ENCODE data around the gene TBC1D14.

The TBC1D14 gene, protein sequence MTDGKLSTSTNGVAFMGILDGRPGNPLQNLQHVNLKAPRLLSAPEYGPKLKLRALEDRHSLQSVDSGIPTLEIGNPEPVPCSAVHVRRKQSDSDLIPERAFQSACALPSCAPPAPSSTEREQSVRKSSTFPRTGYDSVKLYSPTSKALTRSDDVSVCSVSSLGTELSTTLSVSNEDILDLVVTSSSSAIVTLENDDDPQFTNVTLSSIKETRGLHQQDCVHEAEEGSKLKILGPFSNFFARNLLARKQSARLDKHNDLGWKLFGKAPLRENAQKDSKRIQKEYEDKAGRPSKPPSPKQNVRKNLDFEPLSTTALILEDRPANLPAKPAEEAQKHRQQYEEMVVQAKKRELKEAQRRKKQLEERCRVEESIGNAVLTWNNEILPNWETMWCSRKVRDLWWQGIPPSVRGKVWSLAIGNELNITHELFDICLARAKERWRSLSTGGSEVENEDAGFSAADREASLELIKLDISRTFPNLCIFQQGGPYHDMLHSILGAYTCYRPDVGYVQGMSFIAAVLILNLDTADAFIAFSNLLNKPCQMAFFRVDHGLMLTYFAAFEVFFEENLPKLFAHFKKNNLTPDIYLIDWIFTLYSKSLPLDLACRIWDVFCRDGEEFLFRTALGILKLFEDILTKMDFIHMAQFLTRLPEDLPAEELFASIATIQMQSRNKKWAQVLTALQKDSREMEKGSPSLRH

DNA sequence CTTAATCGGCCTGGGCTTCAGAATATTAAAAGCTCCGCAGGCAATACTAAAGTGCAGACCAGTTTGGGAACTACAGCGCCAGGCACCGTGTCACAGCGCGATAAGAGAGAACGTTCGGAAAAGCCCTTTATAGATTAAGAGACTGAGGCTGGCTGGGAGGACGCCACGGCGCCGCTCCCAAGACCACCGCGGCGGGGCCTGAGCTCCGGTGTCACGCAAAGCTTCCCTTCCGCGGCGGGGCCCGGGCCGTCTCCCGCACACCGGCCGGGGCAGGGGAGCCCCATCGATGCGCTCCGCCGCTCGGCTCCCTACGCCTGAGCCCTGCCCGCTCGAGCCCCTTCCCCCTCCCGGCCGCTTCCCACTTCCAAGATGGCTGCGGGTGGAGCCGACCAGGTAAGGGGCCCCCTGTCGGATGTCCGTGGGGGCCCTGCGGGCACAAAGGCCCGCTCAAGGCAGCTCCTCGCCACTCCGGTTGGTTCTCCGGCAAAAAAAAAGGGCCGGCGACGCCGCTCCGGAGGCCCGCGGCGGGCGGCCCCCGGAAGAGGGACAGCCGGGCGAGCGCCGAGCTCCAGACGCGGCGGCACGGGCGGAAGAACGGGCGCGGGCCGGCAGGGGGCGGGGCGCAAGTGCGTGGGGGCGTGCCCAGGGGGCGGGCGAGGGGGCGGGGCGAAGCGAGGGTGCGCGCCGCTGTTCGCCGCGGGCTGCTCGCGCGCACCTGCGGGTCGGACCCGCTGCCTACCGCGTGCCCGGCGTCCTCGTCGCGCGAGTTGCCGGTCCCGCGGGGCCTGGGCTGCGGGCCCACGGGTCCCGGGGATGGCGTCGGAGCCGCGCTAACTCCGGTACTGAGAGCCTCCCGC is at the start of gene TBC1D14:
Gene TBC1D14, plus strand, starts transcription at position 714 of the 857 bp plus-strand sequence. CDS start 13,564 bp downstream, outside the sequence.
- peak; percentile 77 to 89 for DNase-seq

DNA sequence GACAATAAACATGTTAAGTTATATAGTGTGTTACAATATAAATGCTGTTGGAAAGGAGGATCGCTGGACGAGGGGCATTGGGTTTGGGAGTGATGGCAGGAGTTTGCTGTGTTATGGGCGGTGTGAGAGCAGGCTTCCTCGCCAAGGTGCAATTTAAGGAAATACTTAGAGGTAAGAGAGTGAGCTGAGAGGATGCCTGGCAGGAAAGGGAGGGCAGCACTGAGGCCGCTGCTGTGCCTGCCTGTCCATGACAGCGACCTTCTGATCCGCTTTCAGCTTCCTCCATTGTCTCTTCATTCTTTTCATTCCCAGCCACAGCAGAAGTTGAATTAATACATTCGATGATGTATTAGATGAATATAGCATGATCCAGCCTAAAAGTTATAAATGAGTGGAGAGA is 41.2 kb upstream of the TBC1D14 start:
- DNase-seq: no peak

DNA sequence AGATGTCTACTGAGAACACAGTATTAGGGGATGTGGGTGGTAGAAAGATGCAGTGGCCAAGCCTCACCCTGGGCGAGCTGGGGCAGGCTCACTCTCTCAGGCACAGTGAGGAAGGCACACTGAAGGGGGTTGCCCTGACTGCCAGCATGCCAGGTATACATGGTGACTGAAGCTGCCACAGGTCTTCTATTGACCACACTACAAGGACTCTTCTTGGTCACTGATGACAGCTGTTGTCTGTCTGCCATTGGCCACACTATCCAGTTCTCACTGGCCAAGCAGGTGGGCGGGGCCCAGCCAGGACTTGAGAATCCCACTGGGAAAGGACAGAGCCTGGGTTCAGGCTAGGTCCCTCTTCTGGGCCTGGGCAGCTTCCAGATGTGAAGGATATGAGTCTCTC is 39.7 kb upstream of the TBC1D14 start:
- DNase-seq: no peak

DNA sequence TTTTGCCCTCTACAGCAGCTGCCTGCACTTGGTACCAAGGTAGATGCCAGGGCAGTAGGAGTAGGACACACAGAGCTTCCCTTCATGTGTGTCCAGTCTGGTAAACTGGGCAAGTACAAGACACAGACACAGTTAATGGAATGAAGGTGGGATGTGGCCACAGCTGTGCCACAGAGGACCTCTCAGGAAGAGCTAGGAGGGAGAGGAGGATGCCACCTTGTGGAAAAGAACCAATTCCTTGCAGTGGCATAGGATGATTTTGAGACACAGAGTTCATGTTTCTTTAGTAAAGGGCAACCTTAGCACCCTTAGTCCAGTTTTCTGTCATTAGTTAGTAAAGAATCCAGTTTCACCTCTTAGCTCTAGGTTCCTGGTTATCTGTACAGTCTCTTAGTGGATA is 36.3 kb upstream of the TBC1D14 start:
- DNase-seq: no peak

DNA sequence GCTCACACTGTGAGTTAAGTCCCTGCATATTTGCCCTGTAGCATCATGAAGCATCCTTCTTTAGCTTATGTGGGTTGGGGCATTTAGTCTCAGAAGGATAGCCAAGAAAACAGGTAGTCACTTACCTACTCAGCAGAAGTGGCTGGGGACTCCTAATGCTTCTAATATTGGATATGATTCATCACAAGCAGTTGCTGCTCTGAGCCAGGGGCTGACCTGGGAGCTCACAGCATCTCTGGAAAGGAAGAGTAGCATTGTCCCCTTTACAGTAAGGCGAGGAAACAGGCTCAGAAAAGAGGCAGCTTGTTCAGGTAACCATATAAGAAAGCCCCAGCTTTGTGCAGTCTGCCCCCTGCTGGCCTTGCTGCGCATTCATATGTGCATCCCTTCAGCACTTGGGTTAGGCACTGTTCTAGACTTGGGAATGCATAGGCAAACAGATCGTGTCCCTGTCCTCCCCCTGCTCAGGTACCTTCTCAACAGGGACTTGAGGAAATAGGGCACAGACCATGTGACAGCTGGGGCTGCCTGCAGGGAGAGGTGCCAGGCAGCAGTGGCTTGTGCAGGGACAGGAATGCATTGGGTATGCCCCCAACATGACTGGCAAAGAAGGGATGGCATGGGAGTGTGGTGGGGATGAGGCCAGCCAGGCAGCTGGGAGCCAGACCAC is 35.7 kb upstream of the TBC1D14 start:
- DNase-seq: peak; percentile 76 to 77

DNA sequence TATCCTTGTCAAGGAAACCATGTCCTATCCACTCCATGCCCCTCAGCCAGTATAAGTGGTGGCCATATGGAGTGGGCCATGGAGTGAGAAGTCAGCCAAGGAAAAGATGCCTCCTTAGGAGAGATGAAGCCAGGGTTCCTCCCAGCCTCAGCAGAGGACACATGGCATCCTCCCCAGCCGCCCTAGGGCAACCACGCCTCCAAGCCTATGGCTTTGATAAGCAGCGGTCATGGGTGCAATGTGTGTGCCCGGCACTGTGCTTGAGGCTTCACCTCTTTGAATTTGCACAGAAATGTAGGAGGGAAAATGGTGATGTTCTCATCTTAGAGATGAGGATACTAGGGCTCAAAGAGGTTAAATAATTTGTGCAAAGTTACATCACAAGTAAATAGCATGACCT is 34.6 kb upstream of the TBC1D14 start:
- no peak for DNase-seq

DNA sequence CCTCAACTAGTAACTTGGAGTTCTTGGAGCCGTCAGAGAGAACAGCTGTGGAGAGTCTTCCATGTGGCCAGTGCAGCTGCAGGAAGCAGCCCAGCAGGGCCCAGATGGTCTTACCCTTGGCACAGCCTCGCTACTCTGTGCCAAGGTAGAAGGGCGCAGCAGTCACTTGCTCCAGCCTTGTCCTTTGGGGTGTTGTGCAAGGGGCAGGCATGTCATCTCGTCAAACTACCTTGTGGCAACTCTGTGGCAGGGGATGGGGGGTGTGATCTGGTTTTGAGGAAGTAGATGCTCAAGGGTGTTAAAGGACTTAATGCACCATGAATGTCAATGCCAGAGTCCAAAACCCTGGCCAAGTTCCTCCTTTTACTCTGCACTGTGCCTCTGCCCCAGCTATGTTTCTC is 34.2 kb upstream of the TBC1D14 start:
- DNase-seq: no peak

DNA sequence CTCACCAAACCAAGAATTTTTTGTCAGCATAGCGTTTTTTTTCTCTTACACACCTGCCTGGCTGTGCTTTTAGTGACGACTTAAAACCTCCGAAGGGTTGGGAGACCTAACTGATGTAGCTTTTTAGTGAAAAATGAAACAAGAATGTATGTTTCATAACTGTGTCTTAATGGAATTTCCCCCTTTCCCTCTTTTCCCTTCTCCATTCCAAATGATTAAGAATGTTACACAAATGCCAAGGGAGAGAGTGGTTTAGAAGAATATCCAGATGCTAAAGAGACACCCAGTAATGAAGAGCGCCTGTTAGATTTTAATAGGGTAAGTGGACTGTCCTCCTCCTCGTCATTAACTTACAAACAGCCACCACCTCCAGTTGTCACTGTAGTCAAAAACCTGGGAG is 33.2 kb upstream of the TBC1D14 start:
- no peak for DNase-seq

DNA sequence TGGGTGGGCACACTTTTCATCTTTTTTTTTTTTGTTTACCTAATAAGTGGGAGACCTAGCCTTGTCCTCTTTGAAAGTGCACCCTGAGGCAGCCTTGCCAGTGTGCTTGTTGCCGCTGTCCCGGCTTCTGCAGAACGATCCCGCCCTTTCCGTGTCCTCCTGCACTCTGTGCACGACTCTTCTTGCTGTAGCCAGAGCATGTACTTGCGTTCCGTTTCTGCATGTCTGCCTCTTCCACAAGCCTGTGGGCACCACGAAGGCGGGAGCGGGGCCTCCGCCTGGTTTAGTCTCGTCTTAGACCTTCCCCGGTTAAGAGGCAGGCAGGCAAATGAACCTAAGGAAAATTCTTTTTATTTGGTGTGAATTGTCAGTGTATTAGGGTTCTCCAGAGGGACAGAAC is 32.6 kb upstream of the TBC1D14 start:
- no peak for DNase-seq

DNA sequence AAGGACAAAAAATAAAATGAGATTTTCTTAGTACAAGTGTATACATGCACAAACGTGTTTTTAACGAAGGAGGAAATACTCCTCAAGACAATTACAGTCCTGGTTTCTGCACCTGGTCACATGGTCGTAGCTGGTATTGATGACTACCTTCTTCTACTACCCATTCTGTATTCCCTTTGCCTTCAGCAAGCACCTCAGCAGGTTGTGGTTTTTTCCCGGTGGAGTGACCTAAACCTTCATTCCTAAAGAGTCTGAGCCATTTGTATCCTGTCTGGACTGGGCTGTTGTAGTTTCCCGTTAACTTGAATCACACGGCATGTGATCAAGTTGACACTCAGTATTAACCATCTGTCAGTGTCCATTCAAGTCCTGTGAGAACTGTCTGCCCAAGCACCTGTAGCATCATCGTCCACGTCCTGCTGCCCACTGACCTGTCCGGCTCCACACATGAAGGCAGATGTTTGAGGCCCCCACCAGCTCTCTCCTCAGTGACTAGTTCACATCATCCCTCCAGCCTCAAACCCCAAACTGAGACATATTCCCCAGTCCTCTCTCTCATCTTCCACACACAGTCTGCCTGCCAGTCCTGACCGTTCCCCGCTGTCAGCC is 31.1 kb upstream of the TBC1D14 start:
- DNase-seq: no peak

DNA sequence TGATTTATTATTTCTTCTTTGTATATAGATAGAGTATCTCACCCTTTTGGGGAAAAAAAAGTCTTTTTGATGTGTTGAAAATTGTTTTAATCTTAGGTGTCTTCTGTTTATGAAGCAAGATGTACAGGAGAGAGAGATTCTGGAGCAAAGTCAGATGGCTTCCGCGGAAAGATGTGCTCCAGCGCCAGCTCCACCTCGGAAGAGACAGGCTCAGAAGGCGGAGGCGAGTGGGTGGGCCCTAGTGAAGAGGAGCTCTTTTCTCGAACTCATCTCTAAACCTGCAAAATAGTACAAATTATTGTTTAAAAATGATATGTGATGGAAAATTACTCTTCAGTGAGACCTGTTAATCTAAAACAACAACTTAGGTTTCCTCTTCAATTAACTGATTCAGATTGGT is 28.9 kb upstream of the TBC1D14 start:
- DNase-seq: no peak

DNA sequence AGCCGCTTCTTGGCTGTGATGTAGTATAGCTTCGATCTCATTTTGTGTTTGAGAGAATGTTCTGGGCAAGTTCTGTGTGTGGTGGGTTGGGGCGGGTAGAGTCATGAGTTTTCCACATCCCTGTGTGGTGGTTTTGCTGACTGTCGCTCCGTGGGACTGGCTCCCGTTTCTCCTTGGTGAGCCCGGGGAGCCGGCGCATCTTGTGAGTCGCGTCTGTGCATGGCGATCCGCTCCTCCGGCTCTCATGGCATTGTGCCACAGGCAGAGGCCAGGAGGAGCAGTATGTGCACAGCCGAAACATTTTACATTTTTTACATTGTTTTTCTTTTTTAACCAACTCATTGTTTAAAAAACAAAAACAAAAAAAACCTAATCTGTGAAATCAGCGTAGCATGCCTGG is 27.7 kb upstream of the TBC1D14 start:
- DNase-seq: no peak

DNA sequence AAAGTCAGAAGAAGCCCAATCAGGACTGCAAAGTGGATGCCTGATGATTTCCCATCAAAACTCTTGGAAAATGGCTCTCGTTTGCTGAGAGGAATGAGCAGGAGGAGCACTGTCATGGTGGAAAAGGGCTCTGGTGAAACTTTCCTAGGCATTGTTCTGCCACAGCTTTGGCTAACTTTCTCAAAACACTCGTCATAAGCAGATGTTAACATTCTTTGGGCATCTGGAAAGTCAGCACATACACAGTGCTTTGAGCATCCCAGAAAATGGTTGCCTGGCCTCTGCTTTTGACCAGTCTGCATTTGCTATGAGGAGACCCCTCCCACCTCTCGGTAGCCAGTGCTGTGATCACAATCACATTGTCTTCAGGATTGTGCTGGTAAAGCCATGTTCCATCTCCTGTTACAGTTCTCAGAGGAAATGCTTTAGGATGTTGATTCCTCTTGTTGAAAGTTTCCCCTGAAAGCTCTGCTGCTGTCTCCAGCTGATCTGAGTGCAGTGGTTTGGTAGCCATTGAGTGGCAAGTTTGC is 25.2 kb upstream of the TBC1D14 start:
- no peak for DNase-seq

DNA sequence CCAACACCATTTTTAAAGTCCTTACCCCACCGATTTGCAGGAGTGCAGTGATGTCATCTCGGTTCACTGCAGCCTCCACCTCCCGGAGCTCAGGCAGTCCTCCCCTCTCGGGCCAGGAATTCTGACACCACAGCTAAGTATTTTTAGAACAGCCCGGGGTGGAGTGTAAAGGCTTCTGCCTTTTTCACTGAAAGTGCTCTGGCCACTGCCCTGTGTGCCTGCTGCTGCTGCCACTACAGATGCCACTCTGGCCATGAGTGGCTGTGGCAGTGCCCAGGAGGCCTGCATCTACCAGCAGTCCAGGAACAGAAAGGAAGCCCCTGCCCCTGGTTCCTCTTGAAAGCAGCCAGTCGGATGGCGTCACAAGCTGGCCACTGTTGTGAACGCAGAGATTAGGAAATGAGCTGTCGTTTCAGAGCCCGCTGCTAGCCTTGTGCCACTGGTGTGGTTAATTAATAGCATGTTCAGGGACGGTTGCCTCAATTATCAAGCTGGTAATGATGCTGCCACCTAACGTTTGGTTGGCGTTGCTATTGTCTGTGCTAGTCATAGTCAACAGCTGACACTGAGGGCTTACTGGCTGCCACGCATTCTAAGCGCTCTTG is 23.6 kb upstream of the TBC1D14 start:
- no peak for DNase-seq

DNA sequence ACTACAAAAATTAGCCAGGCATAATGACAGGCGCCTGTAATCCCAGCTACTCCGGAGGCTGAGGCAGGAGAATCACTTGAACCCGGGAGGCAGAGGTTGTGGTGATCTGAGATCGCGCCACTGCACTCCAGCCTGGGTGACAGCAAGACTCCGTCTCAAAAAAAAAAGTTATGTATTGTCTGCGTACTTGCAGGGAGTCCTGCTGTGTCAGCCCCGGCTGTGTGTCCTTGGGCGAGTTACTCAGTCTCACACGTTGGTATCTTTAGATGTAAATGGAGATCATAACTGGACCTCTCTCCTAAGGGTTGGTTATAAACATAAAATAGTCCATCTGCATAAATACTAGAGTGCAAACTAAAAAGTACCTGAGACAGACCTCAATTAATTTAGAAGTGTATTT is 22.7 kb upstream of the TBC1D14 start:
- DNase-seq: no peak

DNA sequence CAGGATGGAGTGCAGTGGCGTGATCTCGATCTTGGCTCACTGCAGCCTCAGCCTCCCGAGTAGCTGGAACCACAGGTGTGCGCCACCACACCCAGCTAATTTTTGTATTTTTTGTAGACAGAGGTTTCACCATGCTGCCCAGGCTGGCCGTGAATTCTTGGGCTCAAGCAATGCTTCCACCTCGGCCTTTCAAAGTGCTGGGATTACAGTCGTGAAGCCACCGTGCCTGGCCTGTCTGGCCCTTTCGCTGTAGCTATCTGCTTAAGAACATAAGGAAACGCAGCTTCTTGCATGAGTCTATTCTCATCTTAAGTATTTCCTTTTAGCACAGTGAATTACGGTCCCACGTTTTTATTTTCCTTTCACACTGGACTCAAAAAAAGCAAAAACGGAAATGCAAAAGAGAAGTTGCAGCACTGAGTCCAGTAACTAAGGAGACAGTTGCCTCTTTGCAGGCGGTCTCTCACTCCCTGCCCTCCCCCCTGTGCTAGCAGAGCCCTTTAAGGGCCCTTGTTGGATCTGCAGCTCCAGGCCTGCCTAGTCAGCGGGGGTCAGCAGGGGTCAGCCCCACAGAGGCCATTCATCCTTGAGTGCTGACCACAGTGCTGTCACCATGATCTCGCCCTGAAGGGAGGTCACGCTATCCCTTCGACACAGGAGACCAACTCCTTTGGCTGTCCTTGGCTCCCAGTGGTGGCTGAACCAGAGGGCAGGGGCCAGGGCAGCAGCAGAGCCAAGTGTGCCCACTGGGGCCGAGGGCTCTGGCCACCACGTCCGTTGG is 21.8 kb upstream of the TBC1D14 start:
- DNase-seq: no peak

DNA sequence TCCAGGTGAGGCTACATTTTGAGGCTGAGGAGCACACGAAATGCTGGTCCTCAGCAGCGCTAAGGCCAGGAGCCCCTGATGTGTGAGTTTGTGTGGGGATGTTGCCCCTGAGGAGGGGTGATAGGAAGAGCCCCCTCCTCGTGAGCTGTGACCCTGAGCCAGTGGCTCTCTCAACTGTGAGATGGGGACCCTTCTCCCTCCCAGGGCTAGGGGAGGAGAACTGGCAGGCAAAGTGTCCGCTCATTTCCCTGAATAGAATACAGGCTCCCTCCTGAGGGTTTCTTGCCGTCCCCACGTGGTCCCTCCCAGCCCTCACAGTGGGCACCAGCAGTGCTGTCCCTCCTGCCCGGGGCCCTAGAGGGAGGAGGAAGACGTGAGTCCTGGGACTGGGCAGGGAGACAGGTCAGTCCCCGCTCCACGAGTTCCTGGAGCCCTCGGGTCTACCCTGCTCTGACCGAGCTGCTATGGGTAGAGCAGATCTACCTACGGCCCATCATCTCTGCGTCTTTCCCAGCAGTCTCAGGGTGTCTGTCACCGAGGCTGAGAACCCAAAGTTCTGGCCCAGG is 21.0 kb upstream of the TBC1D14 start:
- DNase-seq: no peak

DNA sequence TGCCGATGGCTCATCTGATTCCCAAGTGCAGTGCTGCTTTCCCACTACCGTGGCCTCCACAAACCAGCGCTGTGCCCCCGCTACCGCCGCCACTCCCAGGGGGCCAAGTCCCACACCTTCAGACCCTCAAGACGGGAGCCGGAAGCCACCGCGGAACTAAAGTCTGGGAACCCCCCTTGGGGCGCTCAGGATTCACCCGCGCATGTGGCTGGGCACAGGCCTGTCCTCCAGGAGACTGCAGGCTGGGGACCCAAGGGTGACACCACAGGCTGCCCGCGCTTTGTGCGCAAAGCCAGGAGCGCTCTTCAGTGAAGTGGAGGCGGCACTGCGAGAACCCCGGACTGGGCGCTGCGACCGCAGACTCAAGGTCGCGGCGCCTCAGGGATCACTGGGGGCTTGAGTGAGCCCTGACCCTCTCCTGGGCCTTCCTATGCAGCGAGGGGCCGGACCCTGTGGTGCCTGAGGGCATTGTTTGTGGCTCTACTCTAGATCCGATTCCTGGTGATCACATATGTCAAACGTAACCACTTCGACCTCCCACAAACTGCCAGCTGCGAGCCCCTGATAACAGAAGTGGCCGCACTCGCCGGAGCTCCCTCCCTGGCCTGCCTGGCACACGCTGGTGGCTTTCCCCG is 20.4 kb upstream of the TBC1D14 start:
- no peak for DNase-seq

DNA sequence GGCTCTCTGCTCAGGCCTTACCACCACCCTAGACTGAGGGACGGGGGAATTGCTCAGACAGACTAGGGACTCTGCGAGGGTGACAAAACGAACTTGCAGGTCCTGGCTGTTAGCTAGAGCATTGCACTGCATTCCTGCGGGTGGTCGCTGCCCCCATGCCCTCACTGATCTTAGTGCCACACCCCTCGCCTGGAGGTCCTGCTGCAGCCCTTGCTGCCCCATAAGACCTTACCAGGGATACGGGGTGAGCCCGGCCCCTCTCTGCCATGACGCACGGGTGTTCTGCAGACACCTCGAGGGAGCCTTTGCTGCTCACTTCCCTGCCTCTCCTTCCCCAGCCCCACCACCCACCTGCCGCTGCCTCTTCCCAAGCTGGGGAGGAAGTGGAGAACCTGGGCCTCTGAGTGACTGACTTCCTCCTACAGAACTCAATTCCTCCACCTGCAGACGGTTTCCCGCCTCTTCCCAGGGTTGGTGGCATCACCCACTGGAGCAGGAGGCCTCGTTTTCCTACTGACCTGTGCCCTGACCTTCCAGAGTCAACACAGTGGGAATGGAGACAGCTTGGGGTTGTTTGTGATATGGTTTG is 19.8 kb upstream of the TBC1D14 start:
- DNase-seq: no peak

DNA sequence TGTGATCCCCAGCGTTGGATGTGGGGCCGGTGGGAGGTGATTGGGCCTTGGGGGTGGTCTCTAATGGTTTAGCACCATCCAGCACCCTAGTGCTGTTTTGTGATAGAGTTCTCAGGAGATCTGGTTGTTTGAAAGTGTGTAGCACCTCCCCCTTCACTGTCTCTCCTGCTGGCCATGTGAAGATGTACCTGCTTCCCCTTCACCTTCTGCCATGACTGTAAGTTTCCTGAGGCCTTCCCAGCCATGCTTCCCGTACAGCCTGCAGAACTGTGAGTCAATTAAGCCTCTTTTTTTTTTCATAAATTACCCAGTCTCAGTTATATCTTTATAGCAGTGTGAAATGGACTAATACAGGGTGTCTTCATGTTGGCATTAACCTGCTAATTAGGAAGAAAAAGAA is 19.3 kb upstream of the TBC1D14 start:
- DNase-seq: no peak
